Activated T-cell treated with anti-CD3 and anti-CD28 coated beads, Interleukin-2, amount 50 U/mL, for 1 hour (primary cell): ENCODE data around the gene TWNK.

Source experiments
- DNase-seq: peaks from one replicate; pipeline ENCODE4 v3.0.0-alpha.2; 2020

TWNK gene

DNA sequence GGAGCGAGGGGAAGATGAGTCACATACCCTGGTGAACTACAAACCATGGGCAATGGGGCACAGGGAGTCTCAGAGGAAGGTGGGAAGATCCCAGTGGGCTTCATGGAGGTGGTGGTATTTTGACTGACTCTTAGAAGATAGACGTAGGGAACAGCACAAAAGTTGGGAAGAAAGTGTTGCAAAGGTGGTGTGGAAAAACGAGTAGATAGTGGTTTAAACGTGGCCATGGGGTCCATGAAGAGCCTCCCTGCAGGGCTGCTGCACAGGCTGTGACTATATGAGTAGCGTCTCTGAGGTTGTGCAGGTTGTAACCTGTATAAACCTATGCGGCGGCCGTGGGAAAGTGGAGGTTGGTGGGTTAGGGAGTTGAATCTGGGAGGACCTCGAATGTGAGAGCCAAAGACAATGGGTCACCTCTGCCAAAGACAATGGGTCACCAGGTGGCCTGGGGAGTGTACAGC is 26.1 kb downstream of the TWNK start:
- DNase-seq, result no peak

DNA sequence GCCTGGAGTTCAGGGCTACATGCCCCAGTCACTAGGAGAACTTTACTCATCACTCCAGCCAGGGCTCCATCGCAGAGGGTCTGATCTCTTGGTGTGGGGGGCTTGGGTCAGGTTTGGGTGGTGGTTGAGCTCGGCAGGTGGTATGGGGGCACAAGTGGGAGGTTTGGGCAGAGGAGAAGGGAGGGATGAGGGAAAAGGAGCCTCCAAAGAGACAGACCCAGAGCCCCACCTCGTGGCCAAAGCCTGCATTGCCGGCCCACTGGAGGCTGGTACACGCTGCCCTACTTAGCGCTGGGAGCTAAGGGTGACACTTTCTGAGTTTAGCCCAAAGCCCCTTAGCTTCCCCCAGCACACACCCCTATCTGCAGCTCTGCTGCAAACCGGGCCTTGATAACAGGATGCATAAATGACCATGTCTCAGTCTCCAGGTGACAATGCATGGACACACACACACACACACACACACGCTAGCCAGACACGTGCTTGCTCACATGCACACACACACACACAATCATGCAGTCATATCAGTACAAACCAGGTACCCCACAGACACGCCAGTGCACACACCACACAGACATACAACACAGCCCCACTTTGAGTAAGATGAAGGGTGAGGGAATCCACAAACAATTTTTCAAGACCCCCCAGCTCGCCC is 27.0 kb downstream of the TWNK start:
- peak; percentile 84 for DNase-seq

DNA sequence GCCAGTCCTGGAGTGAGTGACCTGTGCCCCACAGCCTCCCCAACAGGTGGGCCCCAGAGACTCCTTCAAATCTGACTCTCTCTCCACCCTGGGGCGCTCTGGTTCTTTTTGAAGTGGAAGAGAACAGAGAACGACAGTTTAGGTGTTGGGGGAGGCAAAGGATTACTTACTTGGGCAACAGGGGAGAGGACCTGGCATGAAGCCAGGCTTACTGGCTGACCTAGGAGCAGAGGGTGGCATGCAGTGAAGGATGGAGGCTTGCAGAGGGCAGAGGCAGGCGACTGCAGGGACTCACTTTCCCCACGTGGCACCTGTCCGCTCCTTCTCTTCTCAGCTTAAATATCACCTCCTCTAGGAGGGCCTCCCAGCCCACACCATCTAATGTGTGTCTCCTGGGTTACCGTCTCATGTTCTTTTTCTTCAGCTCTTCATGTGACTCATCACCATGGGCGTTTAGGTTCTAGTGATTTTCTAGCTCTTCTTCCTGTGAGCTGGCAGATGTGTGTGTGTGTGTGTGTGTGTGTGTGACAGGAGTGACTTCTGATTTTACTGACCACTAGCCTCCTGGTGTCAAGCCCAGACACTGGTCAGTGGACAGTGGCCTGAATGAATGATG is 27.7 kb downstream of the TWNK start:
- no peak for DNase-seq

DNA sequence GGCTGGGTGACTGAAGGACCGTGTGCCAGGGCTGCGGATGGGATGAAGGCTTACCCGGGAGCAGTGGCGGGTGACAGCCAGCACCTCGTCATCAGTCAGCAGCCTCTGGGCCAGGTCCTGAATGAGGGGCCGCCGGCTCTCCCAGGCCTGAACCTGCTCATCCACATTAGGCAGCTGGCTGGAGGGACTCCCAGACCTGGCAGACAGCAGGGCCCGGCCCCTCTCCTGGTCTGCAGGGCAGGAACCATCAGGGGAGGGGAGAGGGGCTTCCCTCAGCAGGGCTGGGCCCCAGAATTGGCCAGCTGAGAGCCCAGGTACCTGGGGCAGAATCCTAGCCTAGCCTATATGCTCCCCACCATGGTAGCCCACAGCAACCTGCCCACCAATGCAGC is 28.2 kb downstream of the TWNK start:
- DNase-seq, result no peak

DNA sequence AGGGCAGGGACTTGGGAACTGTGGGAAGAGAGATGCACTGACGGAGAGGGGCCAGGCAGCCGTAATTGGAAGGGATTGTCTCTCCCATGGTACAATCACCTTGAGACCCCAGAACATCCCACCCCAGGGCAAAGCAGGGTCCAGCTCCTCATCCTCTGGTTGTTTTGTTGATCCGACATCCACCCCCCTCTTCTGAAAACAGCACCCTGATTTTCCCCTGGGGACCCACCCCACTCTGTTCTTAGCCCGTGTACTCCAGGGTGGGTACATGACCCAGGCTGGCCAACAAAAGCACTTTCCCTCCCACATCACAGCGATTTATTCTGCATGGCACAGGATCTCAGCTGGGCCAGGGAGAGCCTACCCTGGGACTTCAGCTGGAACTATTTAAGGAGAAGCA is 29.5 kb downstream of the TWNK start:
- DNase-seq, result no peak

DNA sequence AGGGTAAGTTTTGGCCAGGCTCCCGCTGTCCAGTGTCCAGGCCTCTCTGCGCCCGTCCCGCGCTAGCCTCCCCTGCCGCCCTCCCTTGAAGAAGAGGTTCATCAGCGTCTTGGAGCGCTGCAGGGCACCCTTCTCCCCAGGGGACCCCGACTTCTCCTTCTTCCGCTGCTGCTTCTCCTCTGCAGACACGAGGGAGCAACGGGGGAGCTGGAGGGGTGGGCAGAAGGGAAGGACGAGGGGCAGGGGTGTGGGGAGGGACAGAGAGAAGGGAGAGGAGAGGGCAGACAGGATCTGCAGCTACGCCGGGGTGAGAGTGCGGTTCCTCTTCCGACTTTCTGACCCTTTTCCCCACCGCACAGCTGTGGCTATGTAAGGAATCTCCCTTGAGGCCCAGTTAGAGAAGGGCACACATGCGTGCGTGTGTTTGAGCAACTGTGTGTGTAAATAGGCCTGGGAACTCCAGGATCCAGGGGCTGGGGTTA is 30.8 kb downstream of the TWNK start:
- no peak for DNase-seq

DNA sequence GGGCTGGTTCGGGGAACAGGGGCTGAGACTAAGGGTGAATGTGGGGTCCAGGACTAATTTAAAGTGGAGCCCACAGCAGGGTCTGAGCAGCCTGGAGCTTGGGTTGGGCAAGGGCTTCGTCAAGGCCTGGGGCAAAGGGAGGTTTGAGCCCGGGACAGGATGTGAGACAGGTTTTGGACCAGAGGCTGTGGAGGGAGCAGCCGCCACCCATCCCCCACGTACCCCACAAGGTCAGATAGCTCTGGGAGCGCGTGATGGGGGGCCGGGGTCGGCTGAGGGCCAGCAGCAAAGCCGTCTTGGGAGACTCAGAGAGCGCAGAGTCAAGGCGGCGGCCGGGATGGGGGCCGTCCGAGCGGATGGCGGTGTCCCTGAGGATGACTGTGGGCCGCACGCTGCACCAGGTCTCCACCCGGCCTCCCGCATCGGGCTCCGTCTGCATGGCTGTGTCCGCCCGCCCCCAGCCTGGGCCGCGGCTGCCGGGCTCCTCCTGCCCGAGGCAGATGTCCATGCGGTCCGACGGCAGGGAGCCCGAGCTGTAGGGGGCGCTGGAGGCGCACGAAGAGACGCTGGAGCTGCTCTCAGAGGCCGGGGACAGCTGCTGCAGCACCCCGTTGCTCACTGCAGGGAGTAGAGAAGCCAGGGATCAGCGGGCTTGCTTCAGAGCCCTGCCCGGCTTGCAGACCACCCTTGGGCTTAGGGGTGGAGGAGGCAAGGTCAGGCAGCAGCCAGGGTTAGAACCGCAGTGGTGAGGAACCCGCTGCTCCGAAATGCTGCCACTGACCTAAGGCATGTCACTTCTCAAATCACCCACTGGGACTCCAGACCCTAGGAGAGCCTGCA is 31.5 kb downstream of the TWNK start:
- DNase-seq, result peak; percentile 79

DNA sequence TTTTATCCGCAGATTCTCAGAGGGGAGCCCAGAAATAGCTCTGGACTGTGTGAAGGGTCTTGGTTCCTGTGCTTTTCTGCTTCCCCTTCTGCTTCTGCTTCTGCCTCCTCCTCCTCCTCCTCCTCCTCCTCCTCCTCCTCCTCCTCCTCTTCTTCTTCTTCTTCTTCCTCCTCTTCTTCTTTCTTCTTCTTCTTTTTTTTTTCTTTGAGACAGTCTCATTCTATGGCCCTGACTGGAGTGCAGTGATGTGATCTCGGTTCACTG is 32.0 kb downstream of the TWNK start:
- no peak for DNase-seq

DNA sequence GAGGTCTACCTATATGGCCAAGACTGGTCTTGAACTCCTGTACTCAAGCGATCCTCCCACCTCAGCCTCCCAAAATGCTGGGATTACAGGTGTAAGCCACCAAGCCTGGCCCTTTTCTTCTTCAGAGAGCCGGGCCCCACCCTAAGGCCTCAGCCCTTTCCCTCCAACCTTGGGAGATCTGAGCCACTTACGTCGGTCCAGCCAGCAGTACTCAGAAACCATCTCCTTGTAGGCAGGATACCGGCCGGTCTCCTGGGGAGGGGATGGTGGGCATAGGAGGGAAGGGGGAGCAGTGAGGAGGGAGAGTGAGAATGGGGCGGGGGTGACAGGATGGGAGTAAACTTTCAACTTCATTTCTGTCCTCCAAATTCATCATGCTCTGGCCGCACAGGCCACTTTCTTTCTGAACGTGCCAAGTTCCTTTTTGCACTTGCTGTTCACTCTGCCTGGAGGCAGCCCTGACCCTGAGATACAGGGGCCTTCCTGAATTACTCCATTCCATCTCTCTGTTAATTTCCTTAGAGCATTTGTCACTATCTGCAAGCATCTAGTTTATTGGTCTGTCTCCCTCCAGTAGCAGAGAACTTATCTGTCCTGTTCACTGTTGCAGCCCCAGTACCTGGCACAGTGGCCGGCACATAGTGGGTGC is 33.2 kb downstream of the TWNK start:
- no peak for DNase-seq

DNA sequence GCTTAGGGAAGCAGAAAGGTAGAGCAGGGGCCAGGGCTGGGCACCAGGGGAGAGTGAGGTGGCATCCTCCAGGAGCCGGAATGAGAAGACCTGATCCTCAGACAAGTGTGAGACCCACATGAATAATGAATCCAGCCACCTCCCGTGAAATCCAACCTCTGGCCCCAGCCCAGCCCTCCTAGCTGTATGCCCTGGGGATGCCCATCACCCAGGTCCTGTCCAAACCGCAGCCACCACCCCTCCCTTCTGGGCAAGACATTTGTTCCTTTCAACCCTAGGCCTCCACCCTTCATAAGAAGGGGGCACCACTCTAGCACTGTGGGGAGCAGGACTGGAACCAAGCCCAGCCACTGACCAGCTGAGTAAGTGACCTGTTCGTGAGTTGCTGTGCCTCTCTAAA is 33.9 kb downstream of the TWNK start:
- DNase-seq, result no peak

DNA sequence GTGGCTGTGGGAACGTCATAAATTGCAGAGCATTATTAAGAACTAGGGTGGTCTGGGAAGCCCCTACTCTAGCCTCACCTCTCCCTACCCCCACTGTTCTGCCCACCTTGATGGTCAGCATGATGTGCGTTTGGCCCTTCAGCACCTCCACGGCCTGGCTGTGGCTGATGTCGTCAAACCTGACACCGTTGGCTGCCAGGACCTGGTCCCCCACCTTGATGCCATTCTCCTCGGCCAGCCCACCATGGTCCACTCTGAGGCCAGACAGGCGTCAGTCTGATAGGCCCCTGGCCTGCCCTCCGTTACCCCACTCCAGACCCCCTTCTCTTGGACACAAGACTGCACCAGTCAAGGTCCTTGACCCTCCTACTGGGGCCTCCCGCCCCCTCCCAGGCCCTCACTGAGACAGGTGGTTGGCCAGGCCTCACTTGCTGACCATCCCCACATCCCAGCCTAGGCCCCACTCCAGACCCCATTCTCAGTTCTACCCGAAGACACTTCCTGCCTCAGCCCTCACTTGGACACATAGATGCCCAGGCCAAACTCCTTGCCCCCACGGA is 34.4 kb downstream of the TWNK start:
- DNase-seq, result no peak

DNA sequence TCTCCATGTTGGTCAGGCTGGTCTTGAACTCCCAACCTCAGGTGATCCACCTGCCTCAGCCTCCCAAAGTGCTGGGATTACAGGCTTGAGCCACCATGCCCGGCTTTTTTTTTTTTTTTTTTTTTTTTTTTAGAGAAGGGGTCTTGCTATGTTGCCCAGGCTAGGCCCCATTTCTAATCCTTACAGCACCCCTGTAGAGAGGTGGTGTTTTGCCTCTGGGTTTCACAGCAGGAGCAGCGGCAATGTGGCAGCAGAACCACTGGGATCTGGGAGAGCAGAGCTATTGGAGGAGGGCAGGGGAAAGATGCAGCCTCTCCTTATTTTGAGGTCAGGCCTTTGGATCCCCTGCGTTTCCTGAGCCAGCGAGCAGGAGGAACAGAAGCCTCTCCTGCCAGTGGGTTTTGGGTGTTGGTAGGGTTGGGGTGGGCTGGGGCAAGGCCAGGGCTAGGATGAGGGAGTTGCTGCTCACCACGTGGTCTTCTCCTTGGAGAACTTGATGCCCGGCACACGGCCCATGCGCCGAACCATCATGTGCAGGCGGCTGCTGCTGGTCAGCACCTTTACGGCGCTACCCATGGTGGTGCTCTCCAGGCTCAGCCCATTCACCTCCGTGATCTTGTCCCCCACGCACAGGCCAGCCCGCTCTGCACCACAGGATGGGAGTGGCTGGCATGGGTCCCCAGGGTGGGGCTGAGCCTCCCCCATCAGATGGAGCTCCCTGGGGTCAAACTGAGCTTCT is 35.8 kb downstream of the TWNK start:
- no peak for DNase-seq

DNA sequence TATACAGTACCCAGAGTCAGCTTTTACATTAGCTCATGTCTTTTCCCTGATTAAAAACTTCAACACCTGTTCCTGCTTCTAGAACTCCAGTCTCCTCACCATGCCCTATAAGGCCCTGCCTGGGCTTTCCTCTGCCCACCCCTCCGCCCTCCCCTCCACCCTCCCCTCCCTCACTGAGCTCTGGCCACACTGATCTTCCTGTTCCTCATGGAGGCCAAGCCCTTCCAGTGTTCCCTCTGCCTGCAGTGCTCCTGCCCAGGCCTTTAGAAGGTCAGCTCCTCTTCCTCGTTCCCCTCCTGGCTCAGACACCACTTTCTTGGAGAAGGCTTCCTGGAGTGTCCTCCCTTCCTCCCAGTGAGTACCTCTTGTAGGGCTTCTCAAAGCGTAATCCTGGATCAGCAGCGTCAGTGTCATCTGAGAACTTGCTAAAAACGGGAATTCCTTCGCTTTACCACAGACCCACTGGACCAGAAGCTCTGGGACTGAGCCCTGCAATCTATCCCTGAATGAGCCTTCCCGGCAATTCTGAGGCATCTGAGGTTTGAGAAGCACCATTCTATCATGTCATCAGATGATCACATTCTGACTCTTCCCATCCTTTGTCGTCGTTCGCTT is 39.9 kb downstream of the TWNK start:
- DNase-seq, result no peak

DNA sequence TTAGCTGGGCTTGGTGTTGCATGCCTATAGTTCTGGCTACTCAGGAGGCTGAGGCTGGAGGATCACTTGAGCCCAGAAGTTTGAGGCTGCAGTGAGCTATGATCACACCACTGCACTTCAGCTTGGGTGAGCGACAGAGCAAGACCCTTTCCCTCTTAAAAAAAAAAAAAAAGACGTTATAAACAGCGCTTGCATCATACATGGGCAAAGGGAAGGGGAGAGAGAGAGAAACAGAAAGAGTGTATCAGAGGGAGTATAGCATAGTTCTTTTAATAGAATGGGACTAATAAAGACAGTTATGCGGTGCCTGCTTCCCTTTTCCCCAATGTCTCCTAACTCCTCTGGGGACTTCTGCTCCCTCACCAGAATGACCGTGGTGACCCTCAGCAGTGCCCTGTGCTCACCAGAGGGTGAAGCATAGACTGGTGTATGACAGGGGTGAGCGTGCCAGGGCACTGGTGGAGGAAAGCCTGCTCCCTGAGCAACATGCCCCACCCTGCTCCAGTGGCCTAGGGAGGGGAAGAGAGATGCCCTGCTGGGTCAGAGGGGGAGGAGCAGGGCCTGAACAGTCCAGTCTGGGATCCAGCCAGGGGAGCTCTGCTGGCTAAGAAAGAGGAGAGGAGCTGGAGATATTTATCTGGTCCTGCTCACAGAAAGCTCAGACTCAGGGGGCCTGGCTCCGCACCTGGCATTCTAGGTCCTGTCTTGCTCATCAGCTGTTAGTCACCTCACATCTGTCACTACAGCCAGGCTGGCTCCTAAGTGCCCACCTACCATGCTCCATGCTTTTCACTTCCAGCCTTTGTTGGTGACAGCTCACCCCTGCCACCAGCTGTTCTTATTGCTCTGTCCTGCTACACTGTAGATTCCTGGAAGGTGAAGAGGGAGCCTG is 41.3 kb downstream of the TWNK start:
- no peak for DNase-seq

DNA sequence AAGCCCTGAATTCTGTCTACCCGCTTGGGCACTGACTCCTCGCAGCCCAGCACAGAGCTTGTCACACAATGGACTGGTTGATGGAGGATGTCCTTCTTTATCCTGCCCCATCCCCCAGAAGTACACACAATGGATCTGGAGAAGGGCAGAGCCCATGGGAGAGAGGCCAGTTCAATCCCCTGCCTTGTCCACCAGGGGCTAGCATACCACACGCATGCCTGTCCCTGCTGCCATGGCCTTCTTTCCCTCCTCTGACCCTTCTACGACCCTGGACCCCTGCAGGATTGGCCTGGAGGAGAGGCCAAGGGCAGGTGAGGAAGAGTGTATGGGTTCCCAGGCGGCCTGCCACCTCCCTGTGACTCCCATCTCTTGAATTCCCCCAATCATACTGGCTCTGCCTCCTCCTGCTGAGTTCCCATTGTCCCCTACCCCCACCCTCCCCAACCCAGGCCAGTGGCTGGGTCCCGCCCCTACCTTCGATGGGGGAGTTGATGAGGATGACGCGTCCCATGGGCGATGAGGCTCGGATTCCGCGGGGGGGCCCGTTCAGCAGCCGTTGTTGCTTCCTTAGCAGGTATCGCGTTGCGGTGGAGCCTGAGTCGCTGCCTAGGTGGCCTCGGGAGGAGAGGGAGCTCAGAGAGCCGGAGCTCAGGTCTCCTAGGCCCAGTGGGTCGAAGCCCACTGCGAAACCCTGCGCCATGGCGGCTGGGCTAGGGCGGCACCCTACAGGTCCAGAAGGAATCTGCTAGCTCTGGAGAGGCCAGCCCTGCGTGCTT is 42.4 kb downstream of the TWNK start:
- no peak for DNase-seq

DNA sequence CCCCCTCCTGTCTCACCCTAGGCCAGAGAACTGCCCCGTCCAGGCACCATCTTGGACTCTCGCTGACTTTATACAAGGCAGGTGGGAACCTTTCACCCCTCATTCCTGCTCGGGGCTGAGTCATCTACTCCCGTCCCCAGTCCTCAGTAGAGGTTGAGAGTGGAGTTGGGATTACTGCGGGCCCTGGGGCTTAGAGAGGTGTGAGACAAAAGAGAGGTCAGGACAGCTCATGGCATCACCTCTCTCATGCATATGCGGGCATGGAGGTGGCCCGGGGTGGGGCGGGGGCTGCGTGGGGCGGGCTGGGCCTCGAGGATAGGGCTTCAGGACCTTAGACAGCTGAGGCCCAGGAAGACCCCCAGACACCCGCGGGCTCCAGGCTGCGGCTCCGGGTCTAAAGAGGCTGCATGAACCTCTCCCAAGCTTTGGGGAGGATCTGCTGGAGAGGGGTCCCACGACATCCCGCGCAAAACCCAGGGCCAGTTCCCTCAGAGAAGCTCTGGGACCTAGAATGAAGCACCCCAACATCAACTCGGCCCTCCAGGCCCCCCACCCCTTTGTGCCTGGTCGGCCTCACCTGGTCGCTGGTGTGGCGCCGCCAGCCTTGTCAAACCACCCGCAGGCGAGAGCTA is 43.3 kb downstream of the TWNK start:
- DNase-seq, result no peak

DNA sequence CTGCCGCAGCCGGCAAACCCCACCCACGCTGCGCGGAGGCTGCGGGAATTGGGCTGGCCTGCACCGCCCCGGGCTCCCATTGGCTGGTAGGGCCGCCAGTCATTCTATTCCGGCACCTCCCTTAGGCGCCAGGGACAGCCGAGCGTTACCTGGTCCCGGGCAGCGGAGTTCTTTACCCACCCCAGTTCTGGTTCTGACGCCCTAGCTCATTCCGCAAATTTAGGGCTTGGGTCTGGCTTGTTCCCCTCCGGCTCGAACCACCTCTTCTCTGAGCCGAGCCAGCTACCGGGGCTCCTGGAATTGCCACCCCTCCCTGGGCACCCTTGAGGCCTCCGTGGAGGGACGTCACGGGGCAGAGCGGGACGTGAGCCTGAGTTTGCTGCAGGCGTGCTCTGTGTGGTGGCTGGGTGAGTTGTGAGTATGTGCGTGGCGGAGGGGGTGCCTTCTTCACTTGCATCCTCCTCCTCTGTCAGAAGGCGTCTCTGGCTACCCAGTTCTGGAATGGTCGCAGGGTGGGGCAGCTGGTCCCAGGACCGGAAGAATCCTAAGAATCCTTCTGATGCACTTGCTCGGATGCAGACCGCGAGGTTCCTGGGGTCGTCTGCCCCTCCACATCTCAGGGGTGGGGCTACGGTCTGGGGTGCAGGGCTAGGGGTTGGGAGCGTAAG is 43.9 kb downstream of the TWNK start, which contains the start of the genes PDZD7 and SFXN3:
PDZD7 (minus strand) TSS at position 2 of the 668 bp plus-strand sequence. CDS start 910 bp downstream, outside the sequence.
SFXN3 (plus strand) TSS at position 107 of the 668 bp plus-strand sequence. CDS start 3,461 bp downstream, outside the sequence.
- peak; percentile 98 for DNase-seq

DNA sequence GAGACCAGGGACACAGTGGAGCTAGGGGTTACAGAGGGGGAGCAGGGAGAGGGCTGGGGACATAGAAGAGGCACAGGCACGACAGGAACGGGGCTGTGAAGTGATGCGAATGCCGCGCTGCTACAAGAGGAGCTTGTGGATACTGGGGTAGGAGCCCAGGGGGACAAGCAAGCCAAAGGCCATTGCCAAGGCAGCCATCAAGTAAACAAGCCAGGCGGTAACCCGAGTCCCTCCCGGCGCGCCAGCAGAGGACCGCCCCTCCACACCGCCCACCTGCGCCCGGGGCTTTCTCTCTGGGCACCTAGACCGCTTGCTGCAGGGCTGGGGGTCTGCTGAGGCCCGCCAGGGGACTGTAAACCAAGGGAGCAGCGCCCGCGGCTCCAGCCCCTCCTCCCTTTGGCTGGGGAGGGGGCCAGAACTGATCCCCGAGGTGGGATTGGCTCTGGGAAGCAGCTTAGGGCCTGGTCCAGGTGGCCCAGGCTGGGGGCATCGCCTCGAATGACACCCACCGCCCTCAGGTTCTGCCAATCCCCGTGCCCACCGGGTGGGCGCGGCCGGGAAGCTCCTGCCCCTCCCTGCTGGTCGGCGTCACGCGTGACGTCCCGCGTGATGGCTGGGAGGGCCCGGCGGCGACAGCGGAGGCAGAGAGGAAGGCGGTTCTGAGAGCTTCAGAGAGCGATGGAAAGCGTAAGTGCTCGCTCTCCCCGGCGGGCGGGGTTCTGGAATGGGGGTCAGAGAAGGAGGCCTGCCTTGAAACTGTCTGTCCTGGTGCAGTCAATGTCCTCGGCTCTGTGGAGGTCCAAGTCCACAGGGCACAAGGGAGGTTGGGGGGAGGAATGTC is 44.7 kb downstream of the TWNK start:
- DNase-seq, result peak; percentile 89
